IMR-90 (cell line): ENCODE measurements around the gene SRSF2. TPM values are rescaled to one million over a fixed set of nuclear protein-coding genes. Genes with fewer than 3 reads are reported as not detected.
"Not testable (repeated sequence)": the region's sequence is repeated elsewhere in the genome, so short reads cannot be mapped to it uniquely, and the experiment has no call there.

Experiments used
- ATAC-seq: fragments of 200-7000 bp; cut with Tn5 transposase; 2 replicates; pipeline ENCODE4 v1.9.1; 2020; ENCODE audit warnings: low read depth, mild to moderate bottlenecking, moderate library complexity
- BruUV-seq: library from RNA; stranded (reverse); fragments of 400-500 nt; replicated peaks from 2 replicates; lab custom pipeline; 2021; lab: Mats Ljungman, UMichigan
- CTCF ChIA-PET: fragments of 300-600 bp; formaldehyde crosslinking; extraction: SDS; loops from one replicate; lab custom pipeline; 2021; ENCODE audit warnings: antibody characterized with exemption; lab: Yijun Ruan, JAX
- POLR2A ChIA-PET: fragments of 300-600 bp; sonication (Branson Sonifier 250); formaldehyde crosslinking; loops from one replicate; lab custom pipeline; 2022; ENCODE audit warnings: antibody characterized with exemption; ENCODE audit not compliant: unreplicated experiment; lab: Charles Lee
- DNase-seq: peaks from one replicate; pipeline ENCODE4 v3.0.0; 2013
- H2AFZ ChIP-seq: replicated peaks from 2 replicates; pipeline ENCODE3; 2013; ENCODE audit warnings: low read length, mild to moderate bottlenecking; ENCODE audit not compliant: poor library complexity
- H2AK5ac ChIP-seq: 2 replicates; pipeline ENCODE4 v1.6.1; 2013; ENCODE audit warnings: low read depth, low read length, inconsistent platforms
- H2AK9ac ChIP-seq: replicated peaks from 2 replicates; pipeline ENCODE3; 2013; ENCODE audit warnings: mild to moderate bottlenecking, low read depth, low read length, moderate library complexity; ENCODE audit not compliant: poor library complexity
- H2BK120ac ChIP-seq: 2 replicates; pipeline ENCODE4 v1.6.1; 2013; ENCODE audit warnings: low read depth, low read length, inconsistent platforms
- H2BK15ac ChIP-seq: 3 replicates; pipeline ENCODE4 v1.6.1; 2013; ENCODE audit warnings: low read depth, low read length, inconsistent platforms
- H2BK20ac ChIP-seq: 2 replicates; pipeline ENCODE4 v1.6.1; 2013; ENCODE audit warnings: low read depth, mild to moderate bottlenecking, inconsistent platforms, low read length, moderate library complexity
- H2BK5ac ChIP-seq: 2 replicates; pipeline ENCODE4 v1.6.1; 2013; ENCODE audit warnings: mild to moderate bottlenecking, low read depth, low read length, inconsistent platforms; ENCODE audit not compliant: poor library complexity, severe bottlenecking
- H3K14ac ChIP-seq: replicated peaks from 2 replicates; pipeline ENCODE4 v1.6.1; 2013; ENCODE audit warnings: low read depth, low read length, inconsistent platforms
- H3K18ac ChIP-seq: 2 replicates; pipeline ENCODE4 v1.6.1; 2013; ENCODE audit warnings: low read depth, low read length, control low read depth
- H3K23ac ChIP-seq: 2 replicates; pipeline ENCODE4 v1.6.1; 2013; ENCODE audit warnings: low read depth, low read length, inconsistent platforms
- H3K27ac ChIP-seq: 2 replicates; pipeline ENCODE4 v1.5.1; 2013; ENCODE audit warnings: mild to moderate bottlenecking, control low read depth, low read length; ENCODE audit not compliant: insufficient read depth
- H3K27me3 ChIP-seq: 2 replicates; pipeline ENCODE4 v1.6.1; 2013; ENCODE audit warnings: low read length; ENCODE audit not compliant: control insufficient read depth, insufficient read depth
- H3K36me3 ChIP-seq: 2 replicates; pipeline ENCODE4 v1.6.1; 2013; ENCODE audit warnings: low read length, mixed read lengths; ENCODE audit not compliant: control insufficient read depth, insufficient read depth
- H3K4ac ChIP-seq: 2 replicates; pipeline ENCODE4 v1.6.1; 2013; ENCODE audit warnings: low read depth, low read length, inconsistent platforms
- H3K4me1 ChIP-seq: 2 replicates; pipeline ENCODE4 v1.6.1; 2013; ENCODE audit warnings: low read length, mixed read lengths; ENCODE audit not compliant: control insufficient read depth, insufficient read depth
- H3K4me2 ChIP-seq: 2 replicates; pipeline ENCODE4 v1.6.1; 2013; ENCODE audit warnings: low read depth, mild to moderate bottlenecking, control low read depth, low read length, moderate library complexity
- H3K4me3 ChIP-seq: 2 replicates; pipeline ENCODE4 v1.5.1; 2013; ENCODE audit warnings: low read depth, mild to moderate bottlenecking, control low read depth, low read length, moderate library complexity; ENCODE audit not compliant: insufficient read depth
- H3K56ac ChIP-seq: 2 replicates; pipeline ENCODE4 v1.6.1; 2013; ENCODE audit warnings: low read length, inconsistent platforms; ENCODE audit not compliant: insufficient read depth; ENCODE audit errors: extremely low read depth
- H3K79me1 ChIP-seq, 2 experiments: 2 replicates each; pipeline ENCODE4 v1.6.1; 2013; ENCODE audit warnings: low read length in 2 of 2, inconsistent platforms in 1 of 2, low read depth in 1 of 2
- H3K9ac ChIP-seq: 2 replicates; pipeline ENCODE4 v1.6.1; 2013; ENCODE audit warnings: low read depth, low read length, control low read depth
- H3K9me1 ChIP-seq: 2 replicates; pipeline ENCODE4 v1.6.1; 2013; ENCODE audit warnings: low read length, inconsistent platforms; ENCODE audit not compliant: insufficient read depth
- H3K9me3 ChIP-seq: 2 replicates; pipeline ENCODE4 v1.6.1; 2013; ENCODE audit warnings: low read length; ENCODE audit not compliant: control insufficient read depth, insufficient read depth
- H4K20me1 ChIP-seq: 2 replicates; pipeline ENCODE4 v1.6.1; 2013; ENCODE audit warnings: low read length, inconsistent platforms; ENCODE audit not compliant: insufficient read depth
- H4K5ac ChIP-seq: 2 replicates; pipeline ENCODE4 v1.6.1; 2013; ENCODE audit warnings: mild to moderate bottlenecking, low read depth, low read length, control low read depth
- H4K8ac ChIP-seq, 2 experiments: 2 replicates each; pipeline ENCODE4 v1.6.1; 2013; ENCODE audit warnings: low read depth in 2 of 2, low read length in 2 of 2, control low read depth in 1 of 2, inconsistent platforms in 1 of 2
- H4K91ac ChIP-seq: 2 replicates; pipeline ENCODE4 v1.6.1; 2013; ENCODE audit warnings: low read depth, low read length, inconsistent platforms; ENCODE audit not compliant: insufficient read depth
- WGBS, 2 experiments: methylation state at CpG; one replicate each; pipeline versions ENCODE4 v1.1.5 to v1.1.7; 2013; ENCODE audit warnings: missing lambda C conversion rate in 2 of 2; ENCODE audit not compliant: insufficient read length in 1 of 2; ENCODE audit errors: extremely low coverage in 2 of 2; 5-methylcytosine and 5-hydroxymethylcytosine counted together
- dilution Hi-C: fragments of 300-500 bp; cut with HindIII; formaldehyde crosslinking; loops from one replicate; pipeline ENCODE4 v1.14.3; 2018; ENCODE audit warnings: low sequenced_read_pairs; ENCODE audit not compliant: unreplicated experiment
- in situ Hi-C: fragments of 300-500 bp; cut with MboI; formaldehyde crosslinking; loops from 3 replicates; pipeline ENCODE4 v1.14.3; 2019; ENCODE audit warnings: low sequenced_read_pairs, inconsistent platforms, mixed read lengths
- intact Hi-C: fragments of 100-400 bp; cut with micrococcal nuclease; formaldehyde crosslinking; loops from 2 replicates; pipeline ENCODE4 v1.10.0; 2022
- polyA plus RNA-seq, 3 experiments: library from polyadenylated mRNA; depleted of rRNA; stranded (reverse); fragments of >200 nt; gene quantifications; 2 replicates each; pipeline ENCODE4 v1.2.3, GENCODE V29; 2012; ENCODE audit warnings: low replicate concordance in 1 of 3
- total RNA-seq: library from RNA; depleted of rRNA; stranded (reverse); fragments of >200 nt; gene quantifications from 2 replicates; pipeline ENCODE4 v1.2.3, GENCODE V29; 2012

SRSF2 gene
- total and polyA plus RNA-seq, 2 of the 4 experiments (the other 2 are of a cell fraction), result 98.0 to 296 TPM

- dilution Hi-C loops, H2AK9ac ChIP-seq, H3K27me3 ChIP-seq, H3K9ac ChIP-seq, H3K27ac ChIP-seq, H3K56ac ChIP-seq, H3K4me3 ChIP-seq, in situ Hi-C loops, H2BK5ac ChIP-seq, H3K14ac ChIP-seq, POLR2A ChIA-PET, H2BK15ac ChIP-seq, H2BK120ac ChIP-seq, H4K91ac ChIP-seq, H3K9me3 ChIP-seq, H3K23ac ChIP-seq, DNase-seq, H2AFZ ChIP-seq, H2BK20ac ChIP-seq, H3K18ac ChIP-seq, H4K8ac ChIP-seq, intact Hi-C loops, H3K4ac ChIP-seq, H2AK5ac ChIP-seq, H4K5ac ChIP-seq, ATAC-seq, H3K4me2 ChIP-seq, BruUV-seq: not testable (repeated sequence)
- peaks cover 22% of the 10 kb centered on the region for H3K36me3 ChIP-seq
- H3K79me1 ChIP-seq, result peaks cover 26 to 80% of the 10 kb centered on the region in 2 experiments
- 77% methylated on average over 2 of the region's 7 CpGs; no CpG with 5 or more reads in 1 of the 2 experiments for WGBS, 2 experiments
- H3K9me1 ChIP-seq, result peaks cover 17% of the 10 kb centered on the region
- H4K20me1 ChIP-seq, result peaks cover 65% of the 10 kb centered on the region
- peaks cover 32% of the 10 kb centered on the region for H3K4me1 ChIP-seq
- CTCF ChIA-PET, result interaction anchor here (1.2 kb wide), 1 partner anchor 20 kb away, joined by 3 read pairs; no protein-coding TSS in a partner anchor
Observed at GRCh38 chr17:76712321-76712720, 24.8 kb downstream of the SRSF2 start.
